OCI-M2 (cell line): ENCODE measurements around the gene TSSK2.

Experiments used
- DNase-seq: peaks from one replicate; lab custom pipeline; 2025; ENCODE audit not compliant: unreplicated experiment; lab: John Stamatoyannopoulos, UW

The TSSK2 gene

DNA sequence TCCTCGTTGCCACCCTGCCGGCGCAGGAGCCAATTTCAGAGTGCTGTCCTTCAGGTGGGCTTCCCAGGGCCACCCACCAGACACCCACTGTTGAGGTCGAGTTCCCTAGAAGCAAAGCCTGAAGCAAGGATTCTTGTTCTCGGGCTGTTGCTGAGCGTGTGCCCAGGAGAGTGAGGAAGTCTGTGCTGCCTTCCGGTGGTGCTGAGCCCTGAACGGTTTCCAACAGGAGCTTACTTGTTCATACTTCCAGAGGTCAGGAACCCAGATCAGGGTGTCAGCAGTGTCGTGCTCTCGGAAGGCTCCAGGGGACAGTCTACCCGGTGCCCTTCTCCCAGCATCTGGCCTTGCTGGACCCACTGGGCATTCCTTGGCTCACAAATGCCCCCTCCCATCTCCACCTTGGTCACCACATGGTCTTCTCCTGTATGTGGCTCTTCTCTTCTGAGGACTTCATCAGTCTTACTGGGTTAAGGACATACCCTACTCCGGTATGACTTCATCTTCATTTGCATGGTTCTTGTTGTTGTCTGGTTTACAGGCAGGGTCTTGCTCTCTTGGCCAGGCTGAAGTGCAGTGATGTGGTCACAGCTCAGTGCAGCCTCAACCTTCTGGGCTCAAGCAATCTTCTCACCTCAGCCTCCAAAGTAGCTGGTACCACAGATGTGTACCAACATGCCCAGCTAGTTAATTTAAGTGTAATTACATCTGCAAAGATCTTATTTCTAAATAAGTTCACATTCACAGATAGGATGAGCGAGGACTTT, 36.2 kb downstream of the TSSK2 start:
- no peak for DNase-seq

DNA sequence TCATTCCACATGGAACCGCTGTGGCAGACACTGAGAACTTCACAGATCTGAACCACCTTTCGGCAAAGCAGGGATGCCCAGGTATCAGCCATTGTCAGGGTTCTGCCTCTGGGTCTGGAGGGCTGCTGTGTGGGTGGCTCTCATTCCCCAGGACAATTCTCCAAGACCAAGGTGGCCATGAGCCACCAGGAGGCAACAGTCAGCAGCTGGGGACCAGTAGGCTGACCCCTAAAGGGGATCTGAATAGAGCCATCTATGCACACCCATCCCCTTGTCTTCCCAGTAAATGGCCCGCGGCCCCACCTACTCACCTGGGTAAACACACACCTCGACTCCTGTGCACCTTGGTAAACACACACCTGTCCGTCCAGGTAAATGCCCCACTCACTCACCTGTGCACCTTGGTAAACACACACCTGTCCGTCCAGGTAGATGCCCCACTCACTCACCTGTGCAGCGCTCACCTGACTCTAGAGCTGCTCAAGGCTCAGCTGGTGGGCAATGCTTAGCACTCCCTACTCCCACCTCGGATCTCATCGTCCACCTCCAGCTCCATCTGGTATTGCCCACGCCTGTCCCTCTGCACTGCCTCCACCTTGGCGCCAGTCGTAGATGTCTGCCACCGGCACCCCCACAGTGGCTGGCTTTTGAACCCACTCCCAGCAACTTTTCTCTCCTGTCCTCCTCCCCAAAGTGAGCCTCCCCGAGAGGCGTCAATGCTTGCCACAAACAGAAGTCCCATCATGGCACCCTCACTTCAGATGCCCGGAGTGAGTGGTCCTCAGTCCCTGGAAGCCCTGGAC, 37.2 kb downstream of the TSSK2 start:
- DNase-seq = no peak

DNA sequence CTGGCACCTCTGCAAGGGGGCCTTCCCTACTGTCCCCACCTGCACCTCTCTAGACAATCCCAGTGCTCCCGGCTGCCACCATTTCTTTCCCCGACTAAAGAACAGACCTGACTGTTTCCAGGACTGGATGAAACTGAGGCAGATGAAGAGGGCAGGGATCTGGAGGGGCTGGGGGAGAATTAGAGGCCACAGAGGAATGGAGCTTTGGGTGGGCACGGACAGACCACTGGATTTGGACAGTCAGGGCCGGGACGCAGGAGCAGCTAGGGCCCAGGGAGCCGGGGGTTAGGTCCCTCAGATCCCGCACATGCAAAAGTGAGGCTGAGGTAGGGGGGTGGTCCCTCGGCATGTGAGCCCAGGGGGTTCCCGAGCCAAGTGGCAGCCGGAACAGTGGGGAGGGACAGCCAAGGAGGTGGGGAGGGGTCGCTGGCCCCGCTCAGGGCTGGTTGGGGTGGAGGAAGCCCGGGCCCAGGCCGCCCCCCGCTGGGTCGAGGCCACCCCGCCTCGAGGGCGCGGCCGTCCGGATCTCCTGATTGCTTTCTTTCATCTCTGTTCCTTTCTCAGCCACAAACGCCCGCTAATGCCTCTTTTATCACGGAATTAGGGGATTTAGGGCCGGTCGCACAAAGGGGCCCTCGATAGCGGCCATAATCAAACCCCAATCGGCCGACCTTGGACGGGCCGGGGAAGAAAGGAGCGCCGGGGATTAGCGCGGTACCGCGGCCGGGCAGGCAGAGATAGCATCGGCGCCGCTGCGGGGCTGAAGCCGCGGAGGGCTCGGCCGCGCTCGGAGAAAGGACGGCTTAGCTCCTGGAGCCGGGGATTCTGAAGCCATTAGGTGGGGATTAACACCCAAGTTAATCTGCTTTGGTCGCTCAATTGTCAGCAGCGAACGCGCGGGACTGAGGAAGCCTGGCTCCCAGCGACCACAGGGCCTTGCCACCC, 38.2 kb downstream of the TSSK2 start:
- DNase-seq = no peak

DNA sequence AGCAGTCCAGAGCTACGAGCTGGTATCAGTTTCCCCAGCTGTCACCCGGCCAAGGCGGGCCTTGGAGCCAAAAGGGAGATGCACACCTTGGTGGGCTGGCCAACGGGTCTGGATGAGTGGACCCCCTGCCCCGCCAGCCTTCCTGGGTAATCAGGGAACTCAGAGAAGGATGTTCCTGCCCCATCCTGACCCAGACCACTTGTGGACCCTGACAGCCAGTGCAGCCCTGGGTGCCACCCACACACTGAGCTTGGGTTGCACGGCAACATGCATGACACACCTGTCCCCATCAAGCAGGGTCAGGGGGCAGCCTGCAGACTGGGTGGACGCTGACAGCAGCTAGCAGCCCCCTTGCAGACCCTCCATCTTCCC, 38.8 kb downstream of the TSSK2 start:
- DNase-seq = no peak

DNA sequence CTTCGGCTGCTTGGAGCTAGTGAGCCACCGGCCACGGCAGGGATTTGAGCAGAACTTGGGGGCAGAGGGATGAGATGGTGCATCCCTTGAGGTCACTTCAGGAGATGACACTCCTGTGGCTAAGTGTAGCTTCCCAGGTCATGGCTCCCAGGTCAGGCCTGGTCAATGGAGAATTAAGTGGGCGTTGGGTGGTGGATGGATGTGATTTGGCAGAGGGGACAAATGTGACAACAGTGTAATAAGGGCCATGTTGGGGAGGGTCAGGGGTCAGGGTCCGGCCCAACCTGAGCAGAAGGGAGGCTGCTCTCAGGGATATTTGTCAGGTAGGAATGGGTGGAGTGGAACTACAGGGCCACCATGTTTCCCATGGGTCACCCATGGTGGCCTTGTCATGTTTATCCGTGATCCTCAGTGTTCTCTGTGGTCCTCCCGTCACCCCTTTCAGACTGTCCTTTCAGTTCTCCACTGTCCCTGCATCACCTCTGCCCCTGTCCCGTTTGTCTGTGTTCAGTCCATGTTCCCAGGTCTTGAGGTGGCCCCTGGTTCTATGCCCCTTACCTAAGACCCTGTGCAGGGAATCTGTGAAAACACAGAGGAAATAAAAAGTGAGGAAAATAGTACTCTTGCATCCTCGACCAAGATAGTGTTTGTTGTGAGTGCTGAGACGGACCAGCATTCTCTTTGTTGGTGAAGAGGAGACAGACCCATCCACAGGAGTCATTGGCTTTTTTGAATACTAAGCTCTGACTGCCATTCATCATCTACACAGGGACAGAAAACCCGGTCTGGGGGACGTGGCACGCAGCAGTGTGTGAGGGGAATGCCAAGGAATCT, 41.3 kb downstream of the TSSK2 start:
- no peak for DNase-seq

DNA sequence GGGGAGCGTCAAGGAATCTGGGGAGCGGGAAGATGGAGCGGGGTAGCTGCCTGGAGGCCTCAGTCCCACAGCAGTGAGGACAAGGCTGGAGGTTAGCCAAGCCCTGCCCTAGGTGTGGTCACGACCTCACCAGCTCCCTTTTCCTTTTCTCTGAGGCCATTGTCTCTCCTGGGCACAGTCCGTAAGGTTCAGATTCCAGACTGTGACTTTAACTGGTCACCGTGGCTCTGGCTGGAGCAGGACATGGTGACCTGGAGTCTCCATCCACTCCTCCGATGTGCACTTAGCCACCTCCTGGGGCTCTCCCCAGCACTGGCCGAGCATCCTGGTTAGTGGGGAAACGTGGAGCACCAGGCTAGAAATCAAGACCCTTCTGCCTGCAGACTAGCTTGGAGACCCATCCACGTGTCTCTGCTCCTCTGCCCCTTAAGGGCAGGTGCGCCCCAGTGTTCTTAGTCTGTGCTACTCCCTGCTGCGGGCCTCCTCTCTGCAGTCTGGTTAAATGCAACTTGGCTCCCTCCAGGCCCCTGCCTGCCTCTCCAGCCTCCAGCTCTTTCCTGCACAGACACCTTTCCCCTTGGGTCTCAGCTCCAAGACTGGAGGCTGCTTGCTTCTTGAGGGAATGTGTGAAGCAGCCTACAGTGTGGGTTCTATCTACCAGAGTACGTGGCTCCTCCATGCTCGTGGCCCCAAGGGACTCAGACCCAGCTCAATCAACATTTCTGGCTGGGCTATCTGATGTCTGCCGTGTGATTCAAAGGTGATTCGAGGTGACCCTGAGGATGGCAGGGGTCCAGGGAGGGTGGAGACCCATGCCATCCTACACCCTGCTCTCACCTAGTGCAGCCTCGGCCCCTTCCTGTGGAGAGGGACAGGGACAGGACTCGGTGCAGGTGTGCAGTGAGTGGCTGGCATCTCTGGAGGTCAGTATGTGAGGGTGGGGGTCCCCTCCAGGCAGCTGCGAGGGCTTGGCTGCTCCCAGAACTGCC, 42.2 kb downstream of the TSSK2 start:
- no peak for DNase-seq

DNA sequence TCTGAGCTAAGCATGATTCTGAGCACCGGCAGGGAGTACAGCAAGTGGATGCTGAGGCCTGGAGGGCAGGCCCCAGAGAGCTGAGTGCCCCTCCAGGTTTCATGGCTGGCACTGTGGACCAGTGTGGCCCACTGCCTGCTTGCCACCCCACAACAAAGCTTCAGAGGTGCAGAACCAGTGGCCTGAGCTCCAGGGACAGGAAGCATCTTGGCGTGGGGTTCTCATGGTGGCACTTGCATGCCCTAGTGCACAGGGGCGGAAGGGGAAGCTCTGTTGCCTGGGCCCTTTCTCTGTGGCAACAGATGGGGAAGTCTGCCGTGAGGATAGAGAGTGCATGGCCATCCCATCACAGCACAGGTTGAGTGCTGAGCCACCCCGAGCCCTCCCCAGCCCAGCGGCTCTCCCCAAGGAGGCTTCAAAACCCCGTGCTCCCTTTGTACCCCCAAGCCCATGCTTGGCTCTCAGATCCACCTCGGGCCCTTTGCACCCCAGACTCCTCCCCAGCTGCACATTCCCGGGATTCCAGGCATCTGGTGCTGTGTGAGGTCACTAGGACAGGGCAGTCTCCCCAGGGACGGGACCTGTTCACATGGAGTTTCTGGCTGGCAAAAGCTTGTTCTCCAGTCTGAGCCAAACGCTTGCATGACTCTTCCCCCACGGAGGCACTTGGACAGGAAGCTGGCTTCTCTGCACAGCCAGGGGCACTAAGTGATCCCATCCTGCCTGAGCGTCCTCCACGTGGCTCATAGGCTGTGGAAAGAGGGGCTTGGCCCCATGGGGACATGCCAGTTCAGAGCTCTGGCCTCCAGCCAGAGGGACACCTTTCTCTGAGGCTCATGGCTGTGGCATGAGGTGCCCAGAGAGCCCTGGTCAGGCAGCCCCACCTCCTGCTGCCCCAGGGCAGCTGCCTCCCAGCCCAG, 43.3 kb downstream of the TSSK2 start:
- DNase-seq = no peak

DNA sequence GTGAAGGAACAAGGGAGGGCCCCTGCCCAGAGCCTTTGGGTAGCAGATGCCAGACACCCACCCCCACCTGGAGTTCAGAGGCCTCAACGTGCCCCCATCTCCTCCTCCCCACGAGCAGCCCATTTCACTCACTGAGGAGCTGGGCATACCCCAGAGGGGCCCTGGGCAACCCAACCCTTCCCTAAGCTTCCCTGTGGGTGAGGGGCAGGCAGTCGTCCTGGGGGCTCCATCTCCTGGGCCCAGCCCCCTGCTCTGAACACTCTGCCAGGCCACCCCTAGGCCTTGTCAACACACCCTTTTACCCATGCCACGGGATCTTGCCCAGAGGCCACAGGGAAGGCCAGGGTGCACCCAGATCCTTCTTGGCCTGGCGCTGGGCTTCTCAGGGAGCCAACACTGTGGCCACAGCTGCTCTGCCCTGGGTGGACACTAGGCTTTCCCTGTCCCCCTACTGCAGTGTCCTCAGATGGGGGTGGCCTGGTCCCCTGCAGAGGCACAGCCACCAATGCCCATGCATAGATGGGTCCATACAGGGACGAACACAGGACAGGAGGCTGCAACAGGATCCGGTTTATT, 44.0 kb downstream of the TSSK2 start:
- DNase-seq = no peak

DNA sequence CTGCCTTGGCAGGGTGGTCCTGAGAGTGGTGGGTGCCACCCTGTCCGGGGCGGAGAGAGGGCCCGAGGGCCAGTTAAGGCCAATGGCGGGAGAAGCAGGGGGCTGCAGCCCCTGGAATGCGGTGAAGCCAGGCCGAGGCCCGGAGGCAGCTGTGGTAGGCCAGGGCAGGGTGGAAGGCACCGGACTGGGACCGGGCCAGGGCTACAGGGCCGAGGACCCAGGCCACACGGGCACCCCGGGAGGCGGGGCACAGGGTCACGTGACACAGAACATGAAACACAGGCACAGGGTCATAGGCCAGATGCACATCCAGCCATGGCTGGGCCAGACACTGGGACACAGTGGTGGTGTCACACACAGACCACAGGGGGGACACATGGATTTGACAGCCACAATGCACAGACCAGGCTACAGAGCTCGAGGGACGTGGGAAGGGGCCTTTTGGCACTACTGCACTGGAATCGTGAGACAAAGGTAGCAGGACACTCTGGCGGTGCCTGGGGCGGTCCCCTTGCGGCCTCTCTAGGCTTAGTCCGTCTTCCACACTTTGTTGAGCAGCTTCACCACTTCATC, 44.6 kb downstream of the TSSK2 start:
- no peak for DNase-seq

DNA sequence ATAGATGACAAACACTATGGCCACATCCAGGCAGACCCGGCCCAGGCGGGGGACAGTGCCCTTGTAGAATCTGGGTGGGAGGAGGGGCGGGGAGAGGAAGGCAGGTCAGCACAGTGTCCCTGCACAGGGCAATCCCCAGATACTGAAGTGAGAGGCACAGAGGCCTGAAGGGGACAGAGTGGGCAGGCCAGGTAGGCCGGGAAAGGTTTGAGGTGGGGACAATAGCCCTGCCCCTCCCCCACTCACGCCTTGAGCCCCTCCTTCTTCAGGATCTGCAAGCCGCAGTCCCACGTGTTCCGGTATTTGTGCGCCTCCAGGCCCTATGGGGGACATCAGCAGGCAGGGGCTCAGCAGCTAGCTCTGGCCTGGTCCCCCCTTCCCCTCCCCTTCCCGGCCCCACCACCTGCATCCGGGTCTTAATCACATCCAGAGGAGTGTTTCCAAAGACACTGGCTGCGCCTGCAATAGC, 45.1 kb downstream of the TSSK2 start:
- DNase-seq = no peak

DNA sequence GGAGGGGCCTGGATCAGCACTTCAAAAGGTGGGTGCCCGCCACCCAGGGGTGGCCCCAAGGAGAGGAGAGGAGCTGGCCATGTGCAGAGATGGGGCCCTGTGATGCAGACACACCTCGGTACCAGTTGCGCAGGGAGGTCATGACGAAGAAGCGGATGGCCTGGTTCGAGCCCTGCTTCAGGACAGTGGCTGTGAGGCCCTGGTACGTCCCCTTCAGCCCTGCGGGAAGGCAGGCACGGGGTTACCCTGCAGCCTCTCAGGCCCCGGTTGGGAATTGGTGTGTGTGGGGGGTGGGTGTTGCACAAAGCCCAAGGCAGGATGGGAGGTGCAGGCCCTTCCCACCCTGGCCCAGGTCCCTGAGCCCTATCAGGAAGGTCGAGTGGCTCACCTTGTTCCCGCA, 45.6 kb downstream of the TSSK2 start:
- DNase-seq = no peak

DNA sequence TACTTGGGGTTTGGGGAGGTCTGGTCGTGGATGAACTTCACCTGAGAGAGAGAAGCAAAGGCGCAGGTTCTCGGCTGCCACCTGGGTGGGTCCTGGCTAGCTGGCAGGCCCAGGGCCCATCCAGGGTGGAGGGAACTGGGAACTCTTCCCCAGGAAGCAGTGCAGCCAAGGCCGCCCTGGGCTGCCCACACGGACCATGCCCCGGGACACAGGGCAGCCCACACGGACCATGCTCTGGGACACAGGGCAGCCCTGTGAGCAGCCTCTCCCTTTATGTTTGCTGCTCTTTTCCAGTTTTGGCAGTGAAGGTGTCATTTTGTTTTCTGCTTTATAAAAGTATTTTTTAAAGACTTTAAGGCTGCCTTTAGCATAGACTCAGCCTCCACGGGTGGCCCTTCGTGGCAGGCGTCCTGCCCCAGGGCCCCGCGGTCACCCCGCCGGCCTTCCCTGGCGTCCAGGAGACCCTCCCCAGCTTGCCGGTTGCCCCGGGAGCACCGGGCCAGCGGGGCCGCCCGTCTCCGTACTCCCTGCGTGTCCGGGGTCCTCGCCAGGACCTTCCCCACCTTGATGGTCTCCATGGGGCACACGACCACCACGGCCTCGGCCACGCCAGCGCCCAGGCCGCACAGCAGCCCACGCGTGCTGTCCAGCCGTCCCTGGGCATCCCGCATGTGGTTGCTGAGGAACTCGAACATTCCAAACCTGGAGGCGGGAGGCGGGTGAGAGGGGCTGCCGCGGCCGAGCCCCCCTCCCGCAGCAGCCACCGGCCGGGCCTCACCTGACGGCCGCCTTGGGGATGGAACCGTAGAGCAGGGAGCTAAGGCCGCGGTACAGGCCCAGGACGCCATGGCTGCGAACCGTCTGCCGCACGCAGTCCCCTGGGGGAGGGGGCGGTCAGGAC, 46.3 kb downstream of the TSSK2 start:
- DNase-seq = no peak

DNA sequence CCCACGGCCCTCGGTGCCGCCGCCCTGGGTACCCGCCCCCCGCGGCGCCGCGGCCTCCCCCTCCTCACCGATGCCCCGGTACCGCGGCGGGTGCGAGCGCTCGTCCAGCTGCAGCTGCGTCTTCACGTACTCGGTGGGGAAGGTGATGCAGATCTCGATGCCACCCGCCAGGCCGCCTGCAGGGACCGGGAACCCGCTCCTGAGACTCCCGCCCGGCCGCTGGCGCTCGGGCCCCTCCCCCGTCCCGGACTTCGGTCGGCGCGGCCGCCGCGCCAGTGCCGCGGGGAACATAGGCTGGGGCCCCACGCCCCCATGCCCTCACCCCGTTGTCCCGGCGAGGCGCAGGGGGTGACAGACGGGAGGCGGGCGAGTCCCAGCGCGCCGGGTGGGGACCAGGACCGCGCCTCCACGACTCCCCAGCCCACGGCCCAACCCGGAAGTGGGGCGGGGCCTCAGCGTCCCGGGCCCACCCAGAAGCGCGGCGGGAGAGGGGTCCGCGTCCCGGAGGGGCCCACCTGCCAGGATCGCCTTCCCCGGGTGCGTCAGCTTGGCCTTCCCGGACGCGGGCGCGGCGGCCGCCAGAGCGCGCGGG, 47.1 kb downstream of the TSSK2 start:
- no peak for DNase-seq

DNA sequence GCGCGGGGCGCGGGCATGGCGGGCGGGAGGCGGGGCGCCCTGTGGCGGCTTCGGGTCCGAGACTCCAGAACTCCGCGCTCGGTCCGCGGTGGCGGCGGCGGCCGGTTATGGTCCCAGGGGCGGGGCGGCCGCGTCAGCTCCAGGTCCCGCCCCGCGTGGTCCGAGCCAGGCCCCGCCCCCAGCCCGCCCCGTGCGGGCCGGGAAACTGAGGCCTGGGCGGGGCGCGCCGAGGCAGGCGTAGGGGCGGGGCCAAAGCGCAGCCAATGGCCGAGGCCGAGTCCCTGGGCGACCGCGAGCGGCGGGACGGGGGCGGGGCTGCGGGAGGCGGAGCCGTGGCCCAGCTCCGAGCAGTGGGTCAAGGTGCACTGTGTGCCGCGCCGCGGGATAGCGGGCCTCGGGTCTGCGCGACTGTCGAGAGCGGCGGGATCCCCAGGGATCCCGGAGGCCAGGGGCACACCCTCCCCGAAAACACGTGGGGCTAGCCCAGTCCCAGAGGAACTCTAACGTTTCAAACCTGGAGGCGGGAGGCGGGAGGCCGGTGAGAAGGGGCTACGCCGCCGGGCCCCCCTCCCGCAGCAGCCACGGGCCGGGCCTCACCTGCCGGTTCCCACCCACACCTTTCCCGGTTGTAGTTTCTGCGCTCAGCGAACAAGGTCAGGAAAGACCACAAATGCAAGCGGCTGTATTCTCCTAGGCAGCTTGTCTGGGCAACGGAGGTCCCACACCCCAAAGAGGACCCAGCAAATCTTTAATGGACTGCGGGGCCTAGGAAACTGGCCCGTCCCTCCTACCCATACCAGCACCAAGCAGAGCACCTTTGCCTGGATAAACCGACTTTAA, 47.8 kb downstream of the TSSK2 start, which contains the start of gene SLC25A1:
SLC25A1 (minus strand) TSS at position 80 of the 840 bp plus-strand sequence; CDS start at position 17, 63 bp downstream.
- DNase-seq = peak; percentile 13

DNA sequence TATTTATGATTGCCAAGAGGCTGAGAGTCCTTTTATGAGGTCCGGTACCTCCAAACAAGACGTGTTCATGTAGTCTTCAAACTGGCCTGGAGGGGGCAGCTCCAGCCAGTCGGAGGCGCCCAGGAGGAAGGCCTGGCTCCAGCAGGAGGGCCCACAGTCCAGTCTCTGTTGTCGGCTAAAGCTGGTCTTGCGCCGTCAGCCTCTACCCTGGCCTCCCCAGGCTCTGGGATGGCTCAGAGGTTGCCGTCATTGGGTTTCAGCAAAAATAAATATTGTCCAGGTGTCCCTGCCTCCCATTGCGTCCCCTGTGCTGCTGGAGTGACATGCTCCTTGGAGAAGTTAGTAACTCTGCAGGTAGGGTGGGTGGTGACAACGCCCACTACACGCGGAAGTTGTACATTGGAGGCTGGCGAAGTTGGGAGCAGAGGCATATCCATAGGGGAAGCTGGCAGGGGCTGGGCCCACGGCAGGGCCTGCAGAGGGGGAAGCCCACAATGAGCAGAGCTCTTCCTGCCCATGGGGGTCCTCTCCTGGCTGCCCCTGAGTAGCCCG, 48.5 kb downstream of the TSSK2 start:
- DNase-seq = no peak
